NT2/D1 (cell line): ENCODE measurements around the gene AMZ2.

Source experiments
- SUZ12 ChIP-seq: IDR thresholded peaks from 2 replicates; pipeline ENCODE4 v1.6.1; 2011; ENCODE audit not compliant: insufficient read length, insufficient read depth; ENCODE audit errors: extremely low read depth
- YY1 ChIP-seq: IDR thresholded peaks from 2 replicates; pipeline ENCODE4 v1.6.1; 2011; ENCODE audit not compliant: insufficient read length, insufficient read depth

GRCh38 chr17:68205251-68205807 is 42.5 kb upstream of the AMZ2 start:
- no peak for TF ChIP-seq YY1
- TF ChIP-seq SUZ12 = no peak
